Measurements from ENCODE around the gene BRD2. TPM values are rescaled to one million over a fixed set of nuclear protein-coding genes. Genes with fewer than 3 reads are reported as not detected.

Gene BRD2
- total RNA-seq, 2 donors from 2014 or later = 238 to 291 TPM

GRCh38 chr6:32954267-32954666 is 14.1 kb upstream of the BRD2 start:
- Mint-ChIP-seq H3K36me3 (ENCODE audit: insufficient read depth in 2 of 2) (no peaks in the 10 kb centered on the region), H3K9me3 (no peaks in the 10 kb centered on the region), H3K27me3 (ENCODE audit: low read depth) (no peaks in the 10 kb centered on the region), H3K4me1 (ENCODE audit: low read depth) (peaks cover 53% of the 10 kb centered on the region), H3K27ac (no peak overlapping the region), H3K4me3 (peak overlapping the region; percentile 17 to 23)
- no peak for ATAC-seq (replicated peaks in 1 of 2)
- no peak for DNase-seq

- peak; percentile 16 to 19 for ATAC-seq (replicated peaks in 1 of 2)
These were observed 13.2 kb upstream of the BRD2 start for GRCh38 chr6:32954986-32955802.

GRCh38 chr6:32956176-32956575 is 12.2 kb upstream of the BRD2 start:
- ATAC-seq (replicated peaks in 1 of 2) (no peak), DNase-seq (no peak)
- no peak overlapping the region for H3K4me3 Mint-ChIP-seq
- H3K27ac Mint-ChIP-seq = no peak overlapping the region
- H3K36me3 Mint-ChIP-seq (ENCODE audit: insufficient read depth in 2 of 2) = peaks cover 0 to 1% of the 10 kb centered on the region in 2 donors
- H3K4me1 Mint-ChIP-seq (ENCODE audit: low read depth) = peaks cover 42% of the 10 kb centered on the region
- no peaks in the 10 kb centered on the region for H3K27me3 Mint-ChIP-seq (ENCODE audit: low read depth)
- H3K9me3 Mint-ChIP-seq = no peaks in the 10 kb centered on the region

More at GRCh38 chr6:32954986-32955802, 13.2 kb upstream of the BRD2 start:
- Mint-ChIP-seq H3K4me1 (ENCODE audit: low read depth) (peaks cover 45% of the 10 kb centered on the region), H3K9me3 (no peaks in the 10 kb centered on the region), H3K27me3 (ENCODE audit: low read depth) (no peaks in the 10 kb centered on the region), H3K27ac (no peak overlapping the region), H3K36me3 (ENCODE audit: insufficient read depth in 2 of 2) (no peaks in the 10 kb centered on the region), H3K4me3 (peak overlapping the region; percentile 25 to 54)
- DNase-seq = peak; percentile 43 to 45

- no peak for ATAC-seq (replicated peaks in 1 of 2)
- DNase-seq = no peak
- Mint-ChIP-seq H3K4me1 (ENCODE audit: low read depth) (peaks cover 38% of the 10 kb centered on the region), H3K9me3 (no peaks in the 10 kb centered on the region), H3K27me3 (ENCODE audit: low read depth) (no peaks in the 10 kb centered on the region), H3K4me3 (no peak overlapping the region), H3K27ac (no peak overlapping the region), H3K36me3 (ENCODE audit: insufficient read depth in 2 of 2) (peaks cover 2 to 5% of the 10 kb centered on the region in 2 donors)
These were observed 7.8 kb upstream of the BRD2 start for GRCh38 chr6:32960563-32960962.

- H3K27me3 Mint-ChIP-seq (ENCODE audit: low read depth) = no peaks in the 10 kb centered on the region
- H3K4me3 Mint-ChIP-seq = no peak overlapping the region
- H3K27ac Mint-ChIP-seq = no peak overlapping the region
- no peaks in the 10 kb centered on the region for H3K9me3 Mint-ChIP-seq
- ATAC-seq (replicated peaks in 1 of 2) (no peak), DNase-seq (no peak)
- peaks cover 2 to 7% of the 10 kb centered on the region in 2 donors for H3K36me3 Mint-ChIP-seq (ENCODE audit: insufficient read depth in 2 of 2)
- peaks cover 51% of the 10 kb centered on the region for H3K4me1 Mint-ChIP-seq (ENCODE audit: low read depth)
These were observed 6.1 kb upstream of the BRD2 start for GRCh38 chr6:32962213-32962826.

GRCh38 chr6:32963866-32964265 is 4.5 kb upstream of the BRD2 start:
- Mint-ChIP-seq H3K36me3 (ENCODE audit: insufficient read depth in 2 of 2) (peaks cover 6 to 11% of the 10 kb centered on the region in 2 donors), H3K9me3 (no peaks in the 10 kb centered on the region), H3K27ac (peak overlapping the region; percentile 68), H3K27me3 (ENCODE audit: low read depth) (no peaks in the 10 kb centered on the region), H3K4me1 (ENCODE audit: low read depth) (peaks cover 53% of the 10 kb centered on the region), H3K4me3 (peak overlapping the region in 1 of 2 donors; percentile 2)
- no peak for ATAC-seq (replicated peaks in 1 of 2)
- DNase-seq = no peak

- Mint-ChIP-seq H3K4me3 (no peak overlapping the region), H3K4me1 (ENCODE audit: low read depth) (peaks cover 53% of the 10 kb centered on the region)
- ATAC-seq (replicated peaks in 1 of 2) = no peak
These were observed 3.6 kb upstream of the BRD2 start for GRCh38 chr6:32964776-32965175.

GRCh38 chr6:32967151-32968091 is 973 bp upstream of the BRD2 start:
- Mint-ChIP-seq H3K27ac (peak overlapping the region; percentile 71), H3K4me3 (peak overlapping the region; percentile 82 to 86)
- ATAC-seq (replicated peaks in 1 of 2) = no peak

More at GRCh38 chr6:32964776-32965175, 3.6 kb upstream of the BRD2 start:
- peaks cover 7 to 14% of the 10 kb centered on the region in 2 donors for H3K36me3 Mint-ChIP-seq (ENCODE audit: insufficient read depth in 2 of 2)
- no peaks in the 10 kb centered on the region for H3K27me3 Mint-ChIP-seq (ENCODE audit: low read depth)
- no peak for DNase-seq
- H3K27ac Mint-ChIP-seq = no peak overlapping the region
- H3K9me3 Mint-ChIP-seq = no peaks in the 10 kb centered on the region

GRCh38 chr6:32968867-32969684 is 682 bp downstream of the BRD2 start:
- peaks cover 27 to 39% of the 10 kb centered on the region in 2 donors for H3K36me3 Mint-ChIP-seq (ENCODE audit: insufficient read depth in 2 of 2)
- peak overlapping the region; percentile 86 to 97 for H3K4me3 Mint-ChIP-seq
- H3K27me3 Mint-ChIP-seq (ENCODE audit: low read depth) = no peaks in the 10 kb centered on the region
- no peaks in the 10 kb centered on the region for H3K9me3 Mint-ChIP-seq
- peak; percentile 73 to 85 for DNase-seq
- H3K4me1 Mint-ChIP-seq (ENCODE audit: low read depth) = peaks cover 31% of the 10 kb centered on the region
- H3K27ac Mint-ChIP-seq = peak overlapping the region; percentile 98
- peak; percentile 10 to 16 for ATAC-seq (replicated peaks in 1 of 2)

More at GRCh38 chr6:32967151-32968091, 973 bp upstream of the BRD2 start:
- peaks cover 13 to 22% of the 10 kb centered on the region in 2 donors for H3K36me3 Mint-ChIP-seq (ENCODE audit: insufficient read depth in 2 of 2)
- no peak for DNase-seq
- peaks cover 38% of the 10 kb centered on the region for H3K4me1 Mint-ChIP-seq (ENCODE audit: low read depth)
- no peaks in the 10 kb centered on the region for H3K27me3 Mint-ChIP-seq (ENCODE audit: low read depth)
- H3K9me3 Mint-ChIP-seq = no peaks in the 10 kb centered on the region

- Mint-ChIP-seq H3K27me3 (ENCODE audit: low read depth) (no peaks in the 10 kb centered on the region), H3K4me3 (peak overlapping the region; percentile 86 to 97), H3K36me3 (ENCODE audit: insufficient read depth in 2 of 2) (peaks cover 31 to 46% of the 10 kb centered on the region in 2 donors)
These were observed 1.5 kb downstream of the BRD2 start for GRCh38 chr6:32969685-32970412.

GRCh38 chr6:32970413-32971241 is 2.2 kb downstream of the BRD2 start:
- ATAC-seq (replicated peaks in 1 of 2) (peak; percentile 21 to 44), DNase-seq (peak; percentile 88 to 91)
- no peaks in the 10 kb centered on the region for H3K27me3 Mint-ChIP-seq (ENCODE audit: low read depth)
- H3K4me1 Mint-ChIP-seq (ENCODE audit: low read depth) = peaks cover 32% of the 10 kb centered on the region
- H3K9me3 Mint-ChIP-seq = no peaks in the 10 kb centered on the region
- peak overlapping the region; percentile 99 for H3K27ac Mint-ChIP-seq
- H3K36me3 Mint-ChIP-seq (ENCODE audit: insufficient read depth in 2 of 2) = peaks cover 38 to 53% of the 10 kb centered on the region in 2 donors
- peak overlapping the region; percentile 86 to 97 for H3K4me3 Mint-ChIP-seq

More at GRCh38 chr6:32969685-32970412, 1.5 kb downstream of the BRD2 start:
- H3K4me1 Mint-ChIP-seq (ENCODE audit: low read depth) = peaks cover 32% of the 10 kb centered on the region
- ATAC-seq (replicated peaks in 1 of 2) (peak in 1 of 2 donors; percentile 0), DNase-seq (peak; percentile 81 to 85)
- H3K9me3 Mint-ChIP-seq = no peaks in the 10 kb centered on the region
- H3K27ac Mint-ChIP-seq = peak overlapping the region; percentile 98
